Activated CD8-positive, alpha-beta memory T cell treated with anti-CD3 and anti-CD28 coated beads, Interleukin-2, amount 50 U/mL, for 24 hours (primary cell): Measurements from ENCODE around the gene ZNF580.

ENCODE experiments used
- DNase-seq: peaks from one replicate; pipeline ENCODE4 v3.0.0-alpha.2; 2020; ENCODE audit errors: extremely low read depth

The ZNF580 gene

DNA sequence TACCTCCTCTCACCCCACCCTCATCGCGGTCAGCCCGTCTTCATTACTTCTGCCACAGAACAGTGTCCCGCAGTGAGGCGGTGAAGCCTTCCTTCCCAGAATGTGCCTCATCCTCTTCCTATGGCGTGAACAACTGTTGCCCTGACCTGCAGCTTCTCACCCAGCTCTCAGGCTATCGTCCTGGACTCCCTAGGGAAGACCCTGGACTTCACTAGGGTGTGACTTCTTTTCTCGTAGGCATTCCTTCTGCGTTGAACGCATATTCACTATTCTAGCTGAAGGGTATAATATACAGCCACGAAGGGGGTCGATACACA lies 34.4 kb upstream of the ZNF580 start:
- no peak for DNase-seq

DNA sequence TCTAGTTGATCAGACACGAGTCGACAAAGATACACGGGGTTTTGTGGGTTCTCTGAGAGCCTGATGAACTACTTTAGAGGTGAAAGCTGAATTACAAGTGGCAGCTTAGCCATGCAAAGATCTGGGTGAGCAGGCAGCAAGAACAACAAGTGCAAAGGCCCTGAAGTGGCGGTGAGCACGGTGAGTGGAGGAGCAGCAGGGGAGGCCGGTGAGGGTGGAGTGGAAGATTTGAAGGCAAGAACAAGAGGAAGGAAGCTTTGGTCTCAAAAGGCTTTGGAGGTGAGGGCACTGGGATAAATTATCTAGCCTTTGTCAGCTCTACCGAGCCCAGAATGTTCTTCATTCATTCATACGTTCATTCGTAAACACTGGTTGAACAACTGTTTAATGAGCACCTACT lies 34.0 kb upstream of the ZNF580 start:
- DNase-seq = no peak

- no peak for DNase-seq
These were observed 31.5 kb upstream of the ZNF580 start for GRCh38 chr19:55609326-55609725.

DNA sequence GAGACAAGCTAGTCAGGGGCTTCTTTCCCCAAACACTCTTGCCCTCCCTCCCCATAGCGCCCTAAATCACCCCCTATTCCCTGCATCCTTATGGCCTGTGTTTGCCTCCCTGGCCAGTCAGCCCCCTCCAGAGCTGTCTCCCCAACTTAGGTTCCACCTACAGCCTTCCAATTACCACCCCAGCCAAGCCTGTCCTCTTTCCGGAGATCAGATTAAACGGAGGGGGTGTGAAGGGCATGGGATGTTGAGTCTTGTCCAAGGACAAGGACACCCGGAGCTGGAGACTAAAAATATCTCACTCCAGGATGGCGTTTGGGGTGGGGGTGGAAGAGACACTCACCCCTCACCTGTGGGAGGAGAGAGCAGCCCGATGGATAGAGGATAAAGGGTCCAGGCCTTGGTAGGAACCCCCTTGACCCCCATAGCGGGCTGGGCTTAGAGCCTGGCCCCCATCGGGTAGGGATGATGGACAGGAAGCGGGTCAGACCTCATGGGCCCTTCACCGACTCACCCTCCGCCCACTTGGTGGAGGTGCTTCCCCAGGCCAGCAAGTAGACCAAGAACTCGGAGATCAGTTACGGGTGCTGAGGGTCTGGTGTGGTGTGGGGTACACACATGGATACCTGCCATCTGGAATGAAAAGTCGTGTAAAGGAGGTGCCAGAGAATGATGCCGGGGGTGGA lies 29.4 kb upstream of the ZNF580 start:
- no peak for DNase-seq

DNA sequence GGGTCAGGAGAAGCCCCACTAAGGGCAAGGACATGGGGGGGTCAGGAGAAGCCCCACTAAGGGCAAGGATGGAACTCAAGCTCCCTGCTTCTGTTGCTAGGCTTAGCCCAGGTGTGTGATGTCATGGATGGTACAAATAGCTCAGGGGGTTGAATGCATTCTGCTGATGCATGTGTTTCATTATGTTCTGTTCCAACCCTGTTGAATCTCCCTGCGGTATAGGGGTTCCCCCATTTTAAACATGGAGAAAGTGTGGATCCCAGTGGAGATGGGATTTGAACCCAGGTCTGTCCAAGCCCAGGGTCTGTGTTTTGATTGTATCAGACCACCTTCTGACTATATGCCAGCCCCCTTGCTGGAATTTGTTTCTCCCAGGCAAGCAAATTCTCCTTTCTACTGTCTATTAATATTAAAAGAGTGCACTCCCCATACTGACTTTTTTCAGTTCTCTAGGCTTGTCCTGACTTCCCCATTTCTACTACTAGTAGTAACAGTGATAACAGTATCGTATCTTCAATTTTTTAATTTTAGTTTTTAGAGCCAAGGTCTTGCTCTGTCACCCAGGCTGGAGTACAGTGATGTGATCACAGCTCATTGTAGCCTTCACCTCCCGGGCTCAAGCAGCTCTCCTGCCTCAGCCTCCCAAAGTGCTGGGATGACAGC lies 28.7 kb upstream of the ZNF580 start:
- no peak for DNase-seq

DNA sequence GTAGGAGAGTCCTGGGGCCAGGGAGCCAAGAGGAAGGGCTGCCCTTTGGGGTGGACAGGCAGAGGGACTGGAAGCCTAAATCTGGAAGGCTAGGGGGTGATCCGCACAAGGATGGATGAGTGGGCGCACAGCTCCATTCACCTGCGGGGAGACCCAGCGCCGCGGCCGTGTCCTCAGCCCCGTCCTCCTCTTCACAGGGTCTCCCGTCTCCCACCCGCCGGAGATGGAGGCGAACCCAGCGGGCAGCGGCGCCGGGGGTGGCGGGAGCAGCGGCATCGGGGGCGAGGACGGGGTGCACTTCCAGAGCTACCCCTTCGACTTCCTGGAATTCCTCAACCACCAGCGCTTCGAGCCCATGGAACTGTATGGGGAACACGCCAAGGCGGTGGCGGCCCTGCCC lies 27.4 kb upstream of the ZNF580 start:
- DNase-seq = no peak

GRCh38 chr19:55613930-55614710 lies 26.7 kb upstream of the ZNF580 start:
- no peak for DNase-seq

GRCh38 chr19:55614711-55615542 lies 25.9 kb upstream of the ZNF580 start:
- DNase-seq = no peak

GRCh38 chr19:55615543-55616394 lies 25.0 kb upstream of the ZNF580 start:
- DNase-seq = no peak

DNA sequence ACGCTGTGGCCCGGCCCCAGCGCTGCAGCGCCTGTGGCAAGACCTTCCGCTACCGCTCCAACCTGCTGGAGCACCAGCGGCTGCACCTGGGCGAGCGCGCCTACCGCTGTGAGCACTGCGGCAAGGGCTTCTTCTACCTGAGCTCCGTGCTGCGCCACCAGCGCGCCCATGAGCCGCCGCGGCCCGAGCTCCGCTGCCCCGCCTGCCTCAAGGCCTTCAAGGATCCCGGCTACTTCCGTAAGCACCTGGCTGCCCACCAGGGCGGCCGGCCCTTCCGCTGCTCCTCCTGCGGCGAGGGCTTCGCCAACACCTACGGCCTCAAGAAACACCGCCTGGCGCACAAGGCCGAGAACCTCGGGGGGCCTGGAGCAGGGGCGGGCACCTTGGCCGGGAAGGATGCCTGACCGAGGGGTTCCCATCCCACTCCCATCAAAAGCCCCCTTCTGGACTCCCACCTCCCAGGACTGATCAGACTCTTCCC lies 24.4 kb upstream of the ZNF580 start:
- no peak for DNase-seq

DNA sequence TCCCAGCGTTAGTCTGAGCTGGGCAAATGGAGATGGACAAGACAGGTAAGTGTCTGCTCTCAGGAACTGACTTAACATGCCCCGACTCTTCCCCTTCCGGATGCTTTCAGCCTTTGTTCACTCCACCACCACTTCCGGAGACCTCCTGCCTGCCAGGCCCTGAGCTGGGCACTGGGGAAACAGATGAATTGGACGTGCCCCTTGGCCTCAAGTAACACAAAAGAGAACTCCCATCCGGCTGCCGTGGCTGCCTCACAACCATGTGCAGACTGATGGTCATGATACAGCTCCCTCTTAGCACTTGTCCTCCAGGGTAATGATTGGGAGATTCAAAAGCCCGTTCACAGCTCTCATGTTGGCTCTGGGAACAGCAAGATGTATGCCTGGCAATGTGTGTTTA lies 23.4 kb upstream of the ZNF580 start:
- DNase-seq = no peak

DNA sequence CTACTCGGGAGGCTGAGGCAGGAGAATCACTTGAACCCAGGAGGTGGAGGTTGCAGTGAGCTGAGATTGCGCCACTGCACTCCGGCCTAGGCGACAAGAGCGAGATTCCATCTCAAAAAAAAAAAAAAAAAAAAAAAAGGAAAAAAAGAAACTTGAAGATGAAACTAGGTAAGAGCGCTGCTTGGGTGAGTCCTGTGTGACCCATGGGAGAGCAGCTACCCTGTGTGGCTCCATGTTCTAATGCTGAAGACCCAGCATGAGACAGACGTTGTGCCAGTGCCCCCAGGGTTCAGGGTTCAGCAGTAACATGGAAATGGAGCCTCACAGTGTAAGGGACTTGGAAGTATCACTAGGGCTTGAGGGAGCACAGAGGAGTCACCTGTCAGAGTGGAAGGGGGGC lies 22.4 kb upstream of the ZNF580 start:
- no peak for DNase-seq

DNA sequence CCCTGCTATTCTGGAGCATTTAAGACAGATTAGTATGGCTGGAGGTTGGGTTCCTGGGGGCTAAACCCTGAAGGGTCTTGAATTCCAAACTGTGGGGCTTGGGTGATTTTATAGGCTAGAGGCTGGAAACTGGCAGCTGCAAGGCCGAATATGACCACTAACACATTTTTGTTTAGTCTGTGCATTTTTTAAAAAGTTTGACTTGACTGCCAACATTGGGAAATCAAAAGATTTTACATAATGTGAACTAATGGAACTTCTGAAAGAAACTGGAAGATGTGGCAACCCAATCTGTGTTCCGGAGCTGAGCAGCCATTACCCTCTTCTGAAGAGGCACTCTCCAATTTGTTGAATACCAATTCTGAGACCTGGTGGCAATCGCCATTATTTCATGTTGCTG lies 21.5 kb upstream of the ZNF580 start:
- no peak for DNase-seq

GRCh38 chr19:55620410-55621204 lies 20.2 kb upstream of the ZNF580 start:
- no peak for DNase-seq

DNA sequence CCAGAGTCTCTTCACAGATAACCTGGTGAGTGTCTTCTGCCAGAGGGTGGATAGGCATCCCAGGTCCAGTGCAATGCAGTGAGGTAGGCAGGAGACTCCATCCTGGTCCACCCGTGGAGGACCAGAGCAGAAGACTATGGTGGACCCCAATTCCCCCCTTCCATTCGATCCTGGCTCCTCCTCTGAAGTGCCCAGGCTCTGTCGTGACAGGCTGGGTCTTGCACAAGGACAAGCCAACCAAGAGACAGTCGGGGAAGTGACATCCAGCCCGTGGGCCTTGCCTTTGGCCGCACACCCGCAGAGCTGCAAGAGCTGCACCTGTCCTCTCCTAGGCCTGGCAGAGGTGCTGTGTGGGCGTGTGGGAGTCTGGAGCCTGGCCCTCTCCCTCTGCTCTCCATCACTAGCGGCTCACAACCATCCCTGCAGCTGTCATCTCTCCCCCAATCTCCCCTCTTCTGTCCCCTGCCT lies 19.6 kb upstream of the ZNF580 start:
- no peak for DNase-seq

DNA sequence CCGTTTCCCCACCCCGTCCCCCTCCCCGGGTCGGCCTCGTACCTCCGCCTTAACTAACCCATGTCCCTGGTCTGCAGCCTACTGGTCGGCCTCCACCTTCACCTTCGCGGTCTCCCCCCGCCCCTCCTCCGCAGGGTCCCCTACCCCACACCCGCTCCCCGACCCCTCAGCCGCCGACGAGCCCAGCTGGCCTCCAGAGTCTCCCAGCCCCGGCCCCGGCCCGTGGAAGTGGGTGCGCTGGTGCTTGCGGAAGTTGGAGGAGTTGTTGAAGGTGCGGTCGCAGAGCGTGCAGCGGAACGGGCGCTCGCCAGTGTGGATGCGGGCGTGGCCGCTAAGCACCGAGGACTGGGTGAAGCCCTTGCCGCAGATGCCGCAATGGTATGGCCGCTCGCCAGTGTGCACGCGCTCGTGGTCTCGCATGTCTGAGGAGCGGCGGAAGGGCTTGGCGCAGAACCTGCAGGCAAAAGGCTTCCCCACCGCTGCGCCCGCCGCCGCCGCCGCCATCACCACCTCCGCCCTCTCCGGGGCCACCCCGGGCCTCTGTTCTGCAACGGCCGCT lies 19.1 kb upstream of the ZNF580 start:
- no peak for DNase-seq

DNA sequence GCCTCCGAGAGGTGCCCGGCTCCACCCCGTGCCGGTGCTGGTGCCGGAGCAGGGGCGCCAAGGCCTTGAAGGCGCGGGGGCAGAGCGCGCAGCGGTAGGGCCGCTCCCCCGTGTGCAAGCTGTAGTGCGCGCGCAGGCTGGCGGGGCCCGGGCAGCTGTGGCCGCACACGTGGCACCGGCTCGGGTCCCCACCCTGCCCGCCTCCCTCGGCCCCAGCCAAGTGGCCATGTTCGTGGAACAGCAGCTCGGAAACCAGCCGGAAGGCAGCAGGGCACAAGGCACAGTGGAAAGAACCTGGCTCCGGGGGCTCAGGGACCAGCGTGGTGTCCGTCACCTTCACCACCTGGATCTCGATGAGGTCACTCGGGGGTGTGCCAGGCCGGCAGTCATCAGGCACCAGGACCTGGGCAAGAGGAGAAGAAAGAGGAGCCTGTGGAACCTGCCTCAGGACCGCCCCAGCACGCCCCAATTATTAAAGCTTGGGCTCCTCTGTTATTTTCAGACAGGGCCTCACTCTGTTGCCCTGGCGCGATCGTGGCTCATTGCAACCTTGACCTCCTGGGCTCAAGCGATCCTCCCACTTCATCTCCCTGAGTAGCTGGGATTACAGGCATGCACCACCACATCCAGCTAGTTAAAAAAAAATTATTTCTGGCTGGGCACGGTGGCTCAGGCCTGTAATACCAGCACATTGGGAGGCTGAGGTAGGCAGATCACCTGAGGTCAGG lies 18.4 kb upstream of the ZNF580 start:
- no peak for DNase-seq

GRCh38 chr19:55623130-55623529 lies 17.7 kb upstream of the ZNF580 start:
- no peak for DNase-seq

- no peak for DNase-seq
These were observed 17.2 kb upstream of the ZNF580 start for GRCh38 chr19:55623561-55623960.
